ENCODE measurements around the gene KCNJ8. TPM values are rescaled to one million over a fixed set of nuclear protein-coding genes. Genes with fewer than 3 reads are reported as not detected.

KCNJ8 gene
- total RNA-seq (2022; extraction: Qiagen RNA extraction): 0.14 to 0.57 TPM (median 0.44 TPM) in 5 replicates

GRCh38 chr12:21774358-21775132 is at the start of gene KCNJ8:
Gene KCNJ8 (minus strand): TSS chr12:21774706. CDS start chr12:21773616, 1,090 bp downstream.

Other genes with a start within 250 kb of the KCNJ8 start
- gene SPX, start 248.4 kb downstream of the KCNJ8 start, total RNA-seq (2022; extraction: Qiagen RNA extraction): 2.8 to 4.0 TPM (median 3.3 TPM) in 5 replicates
- gene GYS2, start 169.9 kb downstream of the KCNJ8 start, total RNA-seq (2022; extraction: Qiagen RNA extraction): 0.10 TPM in 1 of 5 replicates, not detected in the others
- 1,524 to 1,708 TPM (median 1,593 TPM) in 5 replicates for gene LDHB, start 116.9 kb downstream of the KCNJ8 start, total RNA-seq (2022; extraction: Qiagen RNA extraction)
- gene ABCC9, start 166.7 kb upstream of the KCNJ8 start, total RNA-seq (2022; extraction: Qiagen RNA extraction): 0.01 to 0.08 TPM in 2 of 5 replicates, not detected in the others

Data from A549 treated with Mapracorat at 1 μM for 4 hours (cell line).